Endothelial cell (in vitro differentiated cells): ENCODE results near the gene NELL1. TPM values are rescaled to one million over a fixed set of nuclear protein-coding genes. Genes with fewer than 3 reads are reported as not detected.
"Not testable (repeated sequence)": the region's sequence is repeated elsewhere in the genome, so short reads cannot be mapped to it uniquely, and the experiment has no call there.

Experiments used
- DNase-seq: peaks from one replicate; pipeline ENCODE4 v3.0.0; 2021; ENCODE audit warnings: low spot score
- H3K27ac Mint-ChIP-seq: one replicate; pipeline ENCODE4 v1.8.0; 2021; ENCODE audit warnings: mixed read lengths, inconsistent platforms; ENCODE audit not compliant: unreplicated experiment
- H3K27me3 Mint-ChIP-seq: one replicate; pipeline ENCODE4 v1.8.0; 2021; ENCODE audit warnings: mild to moderate bottlenecking, moderate library complexity, mixed read lengths, inconsistent platforms; ENCODE audit not compliant: unreplicated experiment
- H3K36me3 Mint-ChIP-seq: one replicate; pipeline ENCODE4 v1.8.0; 2021; ENCODE audit warnings: mild to moderate bottlenecking, low read depth, mixed read lengths, inconsistent platforms; ENCODE audit not compliant: unreplicated experiment
- H3K4me1 Mint-ChIP-seq: one replicate; pipeline ENCODE4 v1.8.0; 2021; ENCODE audit warnings: mild to moderate bottlenecking, mixed read lengths, inconsistent platforms; ENCODE audit not compliant: unreplicated experiment
- H3K4me3 Mint-ChIP-seq: one replicate; pipeline ENCODE4 v1.8.0; 2021; ENCODE audit warnings: mild to moderate bottlenecking, mixed read lengths, inconsistent platforms; ENCODE audit not compliant: unreplicated experiment
- H3K9me3 Mint-ChIP-seq: one replicate; pipeline ENCODE4 v1.8.0; 2021; ENCODE audit warnings: mixed read lengths, inconsistent platforms; ENCODE audit not compliant: unreplicated experiment
- CTCF ChIP-seq: fragments of 200-600 bp; sonication (generic); IDR thresholded peaks from one replicate; pipeline ENCODE4 v1.5.0; 2021; ENCODE audit warnings: antibody characterized with exemption; ENCODE audit not compliant: unreplicated experiment
- total RNA-seq: library from RNA; stranded (reverse); fragmentation: NEBNext Ultra II Directional; extraction: Animal tissue kit (Norgen Biotek cat#: 25700); gene quantifications from one replicate; pipeline ENCODE4 v1.2.1, GENCODE V29; 2021; ENCODE audit not compliant: unreplicated experiment

Gene NELL1
- total RNA-seq, 1 donor from 2014 or later, result 0.26 TPM

DNA sequence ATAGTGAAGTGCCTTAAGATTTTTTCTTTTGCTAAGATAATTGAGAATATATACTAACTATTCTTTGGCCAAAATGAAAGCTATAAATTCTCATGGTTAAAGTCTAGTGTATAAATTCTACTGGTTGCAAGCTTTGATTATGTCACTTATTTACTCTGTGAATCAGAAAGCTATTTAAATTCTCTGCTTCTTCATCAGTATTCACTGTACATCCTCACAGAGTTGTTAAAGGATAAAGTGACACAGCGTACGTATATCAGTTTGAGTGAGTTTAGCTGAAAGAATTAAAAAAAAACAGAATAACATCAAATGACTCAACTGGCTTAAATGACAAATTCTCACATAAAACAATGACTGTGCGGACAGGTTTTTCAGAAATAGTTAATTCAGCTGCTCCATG lies 453.1 kb downstream of the NELL1 start:
- no peak overlapping the region for H3K4me3 Mint-ChIP-seq
- DNase-seq, result no peak
- TF ChIP-seq CTCF, result no peak
- H3K27ac Mint-ChIP-seq, result no peak overlapping the region
- H3K4me1 Mint-ChIP-seq, result no peaks in the 10 kb centered on the region
- no peaks in the 10 kb centered on the region for H3K27me3 Mint-ChIP-seq
- H3K36me3 Mint-ChIP-seq, result no peaks in the 10 kb centered on the region
- no peaks in the 10 kb centered on the region for H3K9me3 Mint-ChIP-seq

DNA sequence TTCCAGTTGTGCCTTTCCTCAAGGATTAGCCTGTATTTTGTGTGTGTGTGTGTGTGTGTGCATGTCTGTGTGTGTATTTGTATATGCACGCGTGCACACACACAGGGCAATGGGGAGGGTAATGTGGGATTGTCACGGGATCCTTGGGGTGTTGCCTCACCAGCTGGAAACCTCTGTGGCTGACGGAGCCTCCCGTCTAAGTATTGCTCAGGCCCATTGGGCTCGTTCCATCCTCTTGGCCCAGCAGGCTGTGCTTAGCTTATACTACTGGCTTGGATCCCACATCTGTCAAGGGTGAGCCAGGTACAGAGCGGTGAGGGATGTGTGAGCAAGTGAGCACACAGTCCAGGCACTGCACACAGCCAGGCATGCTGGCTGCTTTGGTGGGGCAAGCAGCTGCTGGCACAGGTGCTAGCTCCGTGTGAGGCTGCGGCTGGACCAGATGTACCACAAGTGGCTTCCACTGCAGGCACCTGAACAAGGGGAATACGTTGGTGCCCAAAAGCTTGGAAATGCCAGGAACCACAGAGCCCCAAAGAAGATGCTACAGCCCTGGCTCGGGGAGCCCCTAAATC lies 462.8 kb downstream of the NELL1 start:
- H3K4me1 Mint-ChIP-seq, result no peaks in the 10 kb centered on the region
- no peaks in the 10 kb centered on the region for H3K27me3 Mint-ChIP-seq
- no peak for TF ChIP-seq CTCF
- H3K27ac Mint-ChIP-seq, result no peak overlapping the region
- no peak for DNase-seq
- no peaks in the 10 kb centered on the region for H3K9me3 Mint-ChIP-seq
- H3K4me3 Mint-ChIP-seq, result no peak overlapping the region
- no peaks in the 10 kb centered on the region for H3K36me3 Mint-ChIP-seq

DNA sequence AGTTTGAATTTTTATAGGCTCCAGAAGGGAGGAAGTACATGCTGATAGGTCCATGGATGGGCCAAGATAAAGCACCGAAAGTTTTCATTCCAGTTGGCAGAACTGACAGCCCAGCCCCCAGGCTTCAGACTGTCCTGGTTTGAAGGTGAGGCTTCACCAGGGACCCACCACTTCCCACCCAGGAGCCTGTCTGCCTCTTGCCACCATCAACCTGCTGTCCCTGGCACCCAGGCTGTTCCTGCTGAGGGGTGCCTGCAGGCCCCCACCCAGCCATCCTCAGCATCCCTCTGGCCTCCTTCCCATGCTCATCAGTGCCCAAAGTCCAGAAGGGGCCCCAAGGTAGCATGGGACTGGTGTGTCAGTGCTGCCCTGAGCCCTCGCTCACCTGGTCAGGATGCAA lies 463.9 kb downstream of the NELL1 start:
- no peak for TF ChIP-seq CTCF
- no peak for DNase-seq
- H3K27me3 Mint-ChIP-seq, result no peaks in the 10 kb centered on the region

GRCh38 chr11:21133722-21134121 lies 464.3 kb downstream of the NELL1 start:
- no peak for TF ChIP-seq CTCF
- no peaks in the 10 kb centered on the region for H3K4me1 Mint-ChIP-seq
- H3K4me3 Mint-ChIP-seq, result no peak overlapping the region
- H3K9me3 Mint-ChIP-seq, result no peaks in the 10 kb centered on the region
- DNase-seq, result no peak
- H3K27ac Mint-ChIP-seq, result no peak overlapping the region
- H3K27me3 Mint-ChIP-seq, result no peaks in the 10 kb centered on the region
- H3K36me3 Mint-ChIP-seq, result no peaks in the 10 kb centered on the region

More for the DNA sequence above, 463.9 kb downstream of the NELL1 start:
- no peak overlapping the region for H3K4me3 Mint-ChIP-seq
- H3K9me3 Mint-ChIP-seq, result no peaks in the 10 kb centered on the region
- H3K4me1 Mint-ChIP-seq, result no peaks in the 10 kb centered on the region
- H3K27ac Mint-ChIP-seq, result no peak overlapping the region
- no peaks in the 10 kb centered on the region for H3K36me3 Mint-ChIP-seq

GRCh38 chr11:21137803-21138202 lies 468.4 kb downstream of the NELL1 start:
- H3K27ac Mint-ChIP-seq, result no peak overlapping the region
- no peak overlapping the region for H3K4me3 Mint-ChIP-seq
- H3K36me3 Mint-ChIP-seq, result no peaks in the 10 kb centered on the region
- no peaks in the 10 kb centered on the region for H3K9me3 Mint-ChIP-seq
- DNase-seq, result no peak
- H3K4me1 Mint-ChIP-seq, result no peaks in the 10 kb centered on the region
- TF ChIP-seq CTCF, result no peak
- no peaks in the 10 kb centered on the region for H3K27me3 Mint-ChIP-seq

- H3K4me3 Mint-ChIP-seq, DNase-seq, H3K9me3 Mint-ChIP-seq, H3K36me3 Mint-ChIP-seq, H3K27ac Mint-ChIP-seq, H3K4me1 Mint-ChIP-seq, H3K27me3 Mint-ChIP-seq: not testable (repeated sequence)
Measured at GRCh38 chr11:21141557-21141956, 472.2 kb downstream of the NELL1 start.
